ENCODE measurements around the gene COQ10A. TPM values are rescaled to one million over a fixed set of nuclear protein-coding genes. Genes with fewer than 3 reads are reported as not detected.

COQ10A gene
- total RNA-seq, 1 experiment from 2014 or later: 26.1 TPM

- H3K4me1 Mint-ChIP-seq: peaks cover 15 to 19% of the 10 kb centered on the region in 2 experiments
- Histone ChIP-seq H2BK120ac (ENCODE audit: low read depth, low read length, poor library complexity, severe bottlenecking) (no peak overlapping the region), H3K79me1 (ENCODE audit: insufficient read depth, low read depth, low read length, poor library complexity, severe bottlenecking) (peaks cover 15% of the 10 kb centered on the region), H3K4me1 (ENCODE audit: insufficient read depth, low read length) (no peaks in the 10 kb centered on the region; the same call in 1 of the 2 replicates), H4K20me1 (ENCODE audit: control insufficient read depth, insufficient read depth, insufficient read length) (no peaks in the 10 kb centered on the region), H3K14ac (ENCODE audit: insufficient read depth, low read length) (peak overlapping the region; percentile 2; the same call in 1 of the 2 replicates), H2AFZ (ENCODE audit: low read length) (no peak overlapping the region), H3K18ac (ENCODE audit: insufficient read length, low read depth, low read length) (peak overlapping the region; percentile 3), H2BK20ac (ENCODE audit: low read depth, low read length, poor library complexity, severe bottlenecking) (no peak overlapping the region), H3K23ac (ENCODE audit: insufficient read length, low read depth, low read length) (no peak overlapping the region), H3K27ac (ENCODE audit: insufficient read length, low read depth, low read length) (peak overlapping the region; percentile 35), H3K27me3 (ENCODE audit: insufficient read depth, low read length) (no peaks in the 10 kb centered on the region), H3K4ac (ENCODE audit: low read depth, low read length) (no peak overlapping the region), H4K5ac (ENCODE audit: insufficient read length, low read depth, low read length) (no peak overlapping the region), H2BK12ac (ENCODE audit: insufficient read length, low read depth, low read length) (no peak overlapping the region), H3K4me2 (ENCODE audit: insufficient read depth, insufficient read length, low read length) (peak overlapping the region; percentile 64), H3K23me2 (ENCODE audit: insufficient read length, low read depth, low read length, poor library complexity, severe bottlenecking) (peaks cover 11% of the 10 kb centered on the region), H3K56ac (ENCODE audit: insufficient read length, low read depth, low read length) (no peak overlapping the region), H3K9me3 (ENCODE audit: control insufficient read depth, low read depth, low read length) (no peaks in the 10 kb centered on the region), H4K8ac (replicated peaks; ENCODE audit: insufficient read length, low read depth, low read length) (no peak overlapping the region), H3K9ac (ENCODE audit: extremely low read depth, insufficient read length, low read length) (peak overlapping the region; percentile 34), H2AK5ac (ENCODE audit: insufficient read length, low read length) (no peak overlapping the region), H4K91ac (ENCODE audit: insufficient read length, low read depth, low read length) (no peak overlapping the region), H2BK5ac (ENCODE audit: insufficient read length, low read length) (peak overlapping the region; percentile 24), H3K79me2 (ENCODE audit: insufficient read depth, low read length) (peaks cover 15% of the 10 kb centered on the region; the same call in 1 of the 2 replicates), H3T11ph (ENCODE audit: low read length) (no peak overlapping the region), H2BK15ac (ENCODE audit: low read depth, low read length) (no peak overlapping the region)
- H3K27me3 Mint-ChIP-seq (ENCODE audit: low read depth): no peaks in the 10 kb centered on the region
- no peaks in the 10 kb centered on the region for H3K9me3 Mint-ChIP-seq
- TF ChIP-seq CTCF (conservative IDR thresholded peaks at IDR 0.05): no peak
- H3K27ac Mint-ChIP-seq: peak overlapping the region; percentile 96 to 99 (median 99)
- WGBS (ENCODE audit: extremely low coverage, insufficient read length, low lambda C conversion rate): no CpG with 5 or more reads among the region's 21 CpGs
- DNase-seq: no peak
- H3K36me3 Mint-ChIP-seq (ENCODE audit: insufficient read depth in 1 of 3, low read depth in 3 of 3): peaks cover 8 to 51% (median 29%) of the 10 kb centered on the region in 3 experiments
- peak overlapping the region; percentile 95 to 96 for H3K4me3 Mint-ChIP-seq
These were observed 34.1 kb downstream of the COQ10A start for GRCh38 chr12:56300644-56301464.
